Fibroblast of mammary gland (primary cell): ENCODE data around the gene SETBP1.

Source experiments
- DNase-seq: peaks from one replicate; pipeline ENCODE4 v3.0.0-alpha.2; 2010; ENCODE audit warnings: low read depth
- H3K4me3 ChIP-seq: 2 replicates; pipeline ENCODE4 v1.5.1; 2011; ENCODE audit warnings: low read depth, mild to moderate bottlenecking, low read length, moderate library complexity; ENCODE audit not compliant: control insufficient read depth
- CTCF ChIP-seq: conservative IDR thresholded peaks from 2 replicates; pipeline ENCODE4 v1.5.1; 2011; ENCODE audit warnings: low read depth, low read length, inconsistent platforms; ENCODE audit not compliant: control insufficient read depth, insufficient read depth

SETBP1 gene

GRCh38 chr18:45015788-45016128, 335.1 kb downstream of the SETBP1 start:
- H3K4me3 ChIP-seq, result peak overlapping the region; percentile 34
- DNase-seq, result no peak
- no peak for TF ChIP-seq CTCF

- H3K4me3 ChIP-seq, result no peak overlapping the region
- TF ChIP-seq CTCF, result no peak
- DNase-seq, result no peak
These were observed 338.8 kb downstream of the SETBP1 start for GRCh38 chr18:45019469-45019868.

- DNase-seq, result no peak
- TF ChIP-seq CTCF, result no peak
- H3K4me3 ChIP-seq, result no peak overlapping the region
These were observed 342.8 kb downstream of the SETBP1 start for GRCh38 chr18:45023519-45023918.

- no peak overlapping the region for H3K4me3 ChIP-seq
- no peak for DNase-seq
These were observed 343.8 kb downstream of the SETBP1 start for GRCh38 chr18:45024357-45025088.

GRCh38 chr18:45025089-45025450, 344.4 kb downstream of the SETBP1 start:
- DNase-seq, result no peak
- H3K4me3 ChIP-seq, result no peak overlapping the region
- TF ChIP-seq CTCF, result no peak

More at GRCh38 chr18:45024357-45025088, 343.8 kb downstream of the SETBP1 start:
- no peak for TF ChIP-seq CTCF

- DNase-seq, result no peak
- no peak overlapping the region for H3K4me3 ChIP-seq
- TF ChIP-seq CTCF, result no peak
These were observed 345.5 kb downstream of the SETBP1 start for GRCh38 chr18:45026162-45026561.

GRCh38 chr18:45034179-45034578, 353.5 kb downstream of the SETBP1 start:
- no peak for TF ChIP-seq CTCF
- DNase-seq, result no peak
- H3K4me3 ChIP-seq, result no peak overlapping the region
